IPS-15b (cell line): ENCODE measurements around the gene PDE7B.
"Not testable (repeated sequence)": the region's sequence is repeated elsewhere in the genome, so short reads cannot be mapped to it uniquely, and the experiment has no call there.

ENCODE experiments used
- H3K27me3 ChIP-seq: one replicate; pipeline ENCODE4 v1.6.1; 2013; ENCODE audit warnings: low read length; ENCODE audit not compliant: control insufficient read depth, insufficient read depth
- H3K36me3 ChIP-seq: one replicate; pipeline ENCODE4 v1.6.1; 2013; ENCODE audit warnings: low read length; ENCODE audit not compliant: control insufficient read depth, insufficient read depth
- H3K4me1 ChIP-seq: one replicate; pipeline ENCODE4 v1.6.1; 2013; ENCODE audit warnings: mild to moderate bottlenecking, low read length; ENCODE audit not compliant: control insufficient read depth, insufficient read depth
- H3K4me3 ChIP-seq: one replicate; pipeline ENCODE4 v1.5.1; 2013; ENCODE audit warnings: low read depth, low read length
- H3K9ac ChIP-seq: one replicate; pipeline ENCODE4 v1.6.1; 2013; ENCODE audit warnings: low read depth, mild to moderate bottlenecking, low read length
- H3K9me3 ChIP-seq: one replicate; pipeline ENCODE4 v1.6.1; 2013; ENCODE audit warnings: mild to moderate bottlenecking, low read length; ENCODE audit not compliant: control insufficient read depth, insufficient read depth

The PDE7B gene

GRCh38 chr6:135853227-135853626 lies 1.7 kb downstream of the PDE7B start:
- H3K4me1 ChIP-seq = no peaks in the 10 kb centered on the region
- H3K4me3 ChIP-seq = no peak overlapping the region
- H3K27me3 ChIP-seq = no peaks in the 10 kb centered on the region
- no peaks in the 10 kb centered on the region for H3K36me3 ChIP-seq
- no peaks in the 10 kb centered on the region for H3K9me3 ChIP-seq
- H3K9ac ChIP-seq = no peak overlapping the region

- no peak overlapping the region for H3K9ac ChIP-seq
- H3K4me1 ChIP-seq = no peaks in the 10 kb centered on the region
- H3K36me3 ChIP-seq = no peaks in the 10 kb centered on the region
- H3K9me3 ChIP-seq = no peaks in the 10 kb centered on the region
- no peaks in the 10 kb centered on the region for H3K27me3 ChIP-seq
- H3K4me3 ChIP-seq = no peak overlapping the region
These were observed 2.5 kb downstream of the PDE7B start for GRCh38 chr6:135853986-135854385.

GRCh38 chr6:135854799-135855198 lies 3.3 kb downstream of the PDE7B start:
- no peak overlapping the region for H3K4me3 ChIP-seq
- no peaks in the 10 kb centered on the region for H3K9me3 ChIP-seq
- H3K27me3 ChIP-seq = no peaks in the 10 kb centered on the region
- H3K36me3 ChIP-seq = no peaks in the 10 kb centered on the region
- no peak overlapping the region for H3K9ac ChIP-seq
- H3K4me1 ChIP-seq = no peaks in the 10 kb centered on the region

GRCh38 chr6:135858931-135859330 lies 7.4 kb downstream of the PDE7B start:
- Histone ChIP-seq H3K9ac (no peak overlapping the region), H3K36me3 (no peaks in the 10 kb centered on the region), H3K4me1 (no peaks in the 10 kb centered on the region), H3K9me3 (no peaks in the 10 kb centered on the region), H3K4me3 (no peak overlapping the region), H3K27me3 (no peaks in the 10 kb centered on the region)

DNA sequence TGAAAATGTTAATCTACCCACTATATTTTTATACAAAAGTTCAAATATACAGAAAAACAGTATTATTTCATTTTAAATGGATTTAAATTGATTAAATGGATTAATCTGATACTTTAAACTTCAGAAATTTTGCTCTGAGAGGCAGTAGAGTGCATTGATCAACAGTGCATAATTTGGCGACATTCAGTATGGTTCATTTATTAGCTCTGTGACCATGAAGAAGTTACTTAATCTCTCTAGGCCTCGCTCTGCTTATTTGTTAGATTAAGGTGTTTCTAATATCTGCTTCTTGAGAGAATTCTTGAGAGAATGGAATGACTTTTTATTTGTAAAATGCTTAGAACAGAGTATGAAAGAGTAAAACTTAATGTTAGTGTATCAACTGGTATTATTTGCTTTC lies 8.9 kb downstream of the PDE7B start:
- H3K4me3 ChIP-seq = no peak overlapping the region

DNA sequence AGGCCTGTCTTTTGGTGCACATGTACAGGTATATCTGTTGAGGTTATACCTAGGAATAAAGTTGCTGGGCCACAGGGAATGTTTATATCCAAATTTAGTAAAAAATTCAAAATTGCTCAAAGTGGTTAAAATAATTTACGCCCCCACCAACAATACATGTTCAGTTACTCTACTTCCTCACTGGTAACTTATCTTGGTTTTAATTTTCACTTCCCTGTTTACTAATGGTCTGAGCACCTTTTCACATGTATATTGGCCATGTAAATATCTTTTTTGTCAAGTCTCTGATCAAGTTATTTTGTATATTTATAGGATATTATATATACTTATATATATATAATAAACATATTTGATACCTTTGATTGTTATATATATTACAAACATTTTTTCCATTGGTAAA lies 9.7 kb downstream of the PDE7B start:
- no peaks in the 10 kb centered on the region for H3K4me1 ChIP-seq
- no peaks in the 10 kb centered on the region for H3K36me3 ChIP-seq
- H3K9me3 ChIP-seq = no peaks in the 10 kb centered on the region
- no peak overlapping the region for H3K4me3 ChIP-seq
- no peak overlapping the region for H3K9ac ChIP-seq
- H3K27me3 ChIP-seq = no peaks in the 10 kb centered on the region

More for the DNA sequence above, 8.9 kb downstream of the PDE7B start:
- no peaks in the 10 kb centered on the region for H3K27me3 ChIP-seq
- H3K9ac ChIP-seq = no peak overlapping the region
- H3K4me1 ChIP-seq = no peaks in the 10 kb centered on the region
- no peaks in the 10 kb centered on the region for H3K36me3 ChIP-seq
- no peaks in the 10 kb centered on the region for H3K9me3 ChIP-seq

GRCh38 chr6:135864929-135865328 lies 13.4 kb downstream of the PDE7B start:
- H3K9me3 ChIP-seq, H3K9ac ChIP-seq, H3K4me3 ChIP-seq, H3K27me3 ChIP-seq, H3K36me3 ChIP-seq, H3K4me1 ChIP-seq: not testable (repeated sequence)

GRCh38 chr6:135866445-135867123 lies 15.1 kb downstream of the PDE7B start:
- H3K4me1 ChIP-seq = no peaks in the 10 kb centered on the region
- H3K4me3 ChIP-seq = no peak overlapping the region
- no peaks in the 10 kb centered on the region for H3K36me3 ChIP-seq

DNA sequence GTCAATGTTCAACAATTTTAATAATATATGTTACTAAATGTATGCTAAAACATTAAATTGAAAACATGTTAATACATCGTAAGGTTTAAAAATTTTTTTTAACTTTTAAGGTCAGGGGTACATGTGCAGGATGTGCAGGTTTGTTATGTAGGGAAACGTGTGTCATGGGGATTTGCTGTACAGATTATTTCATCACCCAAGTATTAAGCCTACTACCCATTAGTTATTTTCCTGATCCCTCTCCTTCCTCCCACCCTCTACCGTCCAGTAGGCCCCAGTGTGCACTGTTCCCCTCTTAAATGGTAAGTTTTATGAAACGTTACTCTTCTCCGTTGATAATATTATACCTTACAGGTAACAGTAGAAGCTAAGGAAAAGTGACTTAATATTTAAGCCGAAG lies 15.8 kb downstream of the PDE7B start:
- no peaks in the 10 kb centered on the region for H3K36me3 ChIP-seq
- no peaks in the 10 kb centered on the region for H3K27me3 ChIP-seq
- H3K9ac ChIP-seq = no peak overlapping the region
- H3K4me1 ChIP-seq = no peaks in the 10 kb centered on the region
- H3K9me3 ChIP-seq = no peaks in the 10 kb centered on the region
- no peak overlapping the region for H3K4me3 ChIP-seq

More at GRCh38 chr6:135866445-135867123, 15.1 kb downstream of the PDE7B start:
- no peak overlapping the region for H3K9ac ChIP-seq
- no peaks in the 10 kb centered on the region for H3K9me3 ChIP-seq
- H3K27me3 ChIP-seq = no peaks in the 10 kb centered on the region

DNA sequence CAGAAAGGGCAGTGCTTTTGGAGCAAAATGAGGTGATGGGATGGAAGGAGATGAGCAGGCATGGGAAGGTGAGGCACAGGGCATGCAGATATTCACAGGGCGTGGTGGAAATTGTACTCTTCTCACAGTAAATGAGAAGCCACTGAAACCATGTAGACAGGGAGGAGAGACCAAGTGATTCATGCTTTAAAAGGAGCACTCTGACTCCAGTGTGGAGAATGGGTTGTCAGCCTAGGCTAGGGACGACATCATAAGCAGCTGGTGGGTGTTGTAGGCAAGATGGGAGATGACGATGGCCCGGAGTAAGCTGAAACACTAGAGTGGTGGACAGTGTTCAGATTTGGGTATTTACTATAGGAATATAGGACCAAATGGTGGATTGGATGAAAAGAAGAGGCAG lies 18.4 kb downstream of the PDE7B start:
- Histone ChIP-seq H3K36me3 (no peaks in the 10 kb centered on the region), H3K27me3 (no peaks in the 10 kb centered on the region), H3K9me3 (no peaks in the 10 kb centered on the region), H3K4me1 (no peaks in the 10 kb centered on the region), H3K4me3 (no peak overlapping the region), H3K9ac (no peak overlapping the region)

DNA sequence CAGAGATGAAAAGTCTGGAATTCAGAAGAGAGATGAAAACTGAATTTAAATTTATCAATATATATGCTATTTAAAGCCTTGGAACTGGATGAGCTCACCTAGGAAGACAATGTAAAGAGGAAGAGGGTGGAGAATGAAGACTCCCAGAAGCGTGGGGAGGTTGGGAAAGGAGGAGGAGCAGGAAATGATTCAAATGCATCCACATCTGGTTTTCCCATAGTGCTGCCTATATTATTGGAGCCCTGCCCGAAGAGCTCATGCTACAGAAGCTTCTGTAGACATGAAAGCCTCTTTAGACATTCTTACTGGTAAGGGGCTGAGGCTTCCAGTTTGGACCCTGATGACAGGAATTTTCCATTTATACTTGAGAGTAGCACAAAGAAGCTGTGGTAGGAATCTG lies 19.2 kb downstream of the PDE7B start:
- H3K9me3 ChIP-seq = no peaks in the 10 kb centered on the region
- H3K4me1 ChIP-seq = no peaks in the 10 kb centered on the region
- no peak overlapping the region for H3K9ac ChIP-seq
- no peak overlapping the region for H3K4me3 ChIP-seq
- no peaks in the 10 kb centered on the region for H3K36me3 ChIP-seq
- no peaks in the 10 kb centered on the region for H3K27me3 ChIP-seq

DNA sequence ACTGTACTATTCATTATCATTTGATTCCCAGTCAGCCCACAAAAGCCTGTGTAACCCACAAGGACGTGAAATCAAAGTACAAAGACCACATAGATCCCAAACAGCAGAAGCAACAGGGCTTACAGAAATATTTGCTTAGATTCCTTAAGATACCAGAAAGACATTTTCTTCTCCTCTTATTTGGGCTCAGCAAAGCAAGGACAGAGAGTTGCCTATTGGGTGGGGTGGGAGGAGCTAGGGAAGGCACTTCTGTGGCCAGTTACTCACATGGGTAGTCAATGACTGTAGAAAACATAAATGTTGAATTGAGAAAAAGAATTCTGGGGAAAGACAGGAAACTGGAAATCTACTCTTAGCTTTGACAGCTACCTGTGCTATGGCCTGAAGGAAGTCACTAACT lies 19.8 kb downstream of the PDE7B start:
- H3K27me3 ChIP-seq = no peaks in the 10 kb centered on the region
- no peak overlapping the region for H3K9ac ChIP-seq

More for the DNA sequence above, 19.8 kb downstream of the PDE7B start:
- H3K4me3 ChIP-seq = no peak overlapping the region
- H3K36me3 ChIP-seq = no peaks in the 10 kb centered on the region
- H3K4me1 ChIP-seq = no peaks in the 10 kb centered on the region
- H3K9me3 ChIP-seq = no peaks in the 10 kb centered on the region
